ENCODE data around the gene SHC3. TPM values are rescaled to one million over a fixed set of nuclear protein-coding genes. Genes with fewer than 3 reads are reported as not detected.
"Not testable (repeated sequence)": the region's sequence is repeated elsewhere in the genome, so short reads cannot be mapped to it uniquely, and the experiment has no call there.

The SHC3 gene, protein sequence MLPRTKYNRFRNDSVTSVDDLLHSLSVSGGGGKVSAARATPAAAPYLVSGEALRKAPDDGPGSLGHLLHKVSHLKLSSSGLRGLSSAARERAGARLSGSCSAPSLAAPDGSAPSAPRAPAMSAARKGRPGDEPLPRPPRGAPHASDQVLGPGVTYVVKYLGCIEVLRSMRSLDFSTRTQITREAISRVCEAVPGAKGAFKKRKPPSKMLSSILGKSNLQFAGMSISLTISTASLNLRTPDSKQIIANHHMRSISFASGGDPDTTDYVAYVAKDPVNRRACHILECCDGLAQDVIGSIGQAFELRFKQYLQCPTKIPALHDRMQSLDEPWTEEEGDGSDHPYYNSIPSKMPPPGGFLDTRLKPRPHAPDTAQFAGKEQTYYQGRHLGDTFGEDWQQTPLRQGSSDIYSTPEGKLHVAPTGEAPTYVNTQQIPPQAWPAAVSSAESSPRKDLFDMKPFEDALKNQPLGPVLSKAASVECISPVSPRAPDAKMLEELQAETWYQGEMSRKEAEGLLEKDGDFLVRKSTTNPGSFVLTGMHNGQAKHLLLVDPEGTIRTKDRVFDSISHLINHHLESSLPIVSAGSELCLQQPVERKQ
- not detected for total RNA-seq

DNA sequence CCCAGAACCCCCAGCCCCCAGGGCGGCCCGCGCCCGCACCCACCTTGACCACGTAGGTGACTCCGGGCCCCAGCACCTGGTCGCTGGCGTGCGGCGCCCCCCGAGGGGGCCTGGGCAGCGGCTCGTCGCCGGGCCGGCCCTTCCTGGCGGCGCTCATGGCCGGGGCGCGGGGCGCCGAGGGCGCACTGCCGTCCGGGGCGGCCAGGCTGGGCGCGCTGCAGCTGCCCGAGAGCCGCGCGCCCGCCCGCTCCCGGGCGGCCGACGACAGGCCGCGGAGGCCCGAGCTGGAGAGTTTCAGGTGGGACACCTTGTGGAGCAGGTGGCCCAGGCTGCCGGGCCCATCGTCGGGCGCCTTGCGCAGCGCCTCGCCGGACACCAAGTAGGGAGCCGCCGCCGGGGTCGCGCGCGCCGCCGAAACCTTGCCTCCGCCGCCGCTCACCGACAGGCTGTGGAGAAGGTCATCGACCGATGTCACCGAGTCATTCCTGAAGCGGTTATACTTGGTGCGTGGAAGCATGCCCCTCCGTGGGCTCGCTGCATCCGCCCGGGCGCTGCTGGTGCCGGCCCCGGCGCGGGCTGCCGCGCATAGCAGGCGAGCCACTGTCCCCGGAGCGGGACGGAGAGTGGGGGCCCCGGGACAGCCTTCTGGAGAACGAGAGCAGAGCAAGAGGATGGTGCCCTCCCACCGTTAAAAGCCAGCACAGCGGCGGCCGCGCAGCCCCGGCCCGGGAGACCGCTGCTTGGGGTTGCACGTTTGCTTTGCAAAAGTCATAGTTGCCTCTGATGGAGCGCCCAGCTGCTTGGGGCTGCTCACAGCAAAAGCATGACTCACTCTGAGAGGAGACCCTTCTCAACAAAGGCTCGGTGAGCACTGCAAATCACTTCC, at the start of gene SHC3:
Gene SHC3, minus strand, starts transcription at position 875 of the 886 bp plus-strand sequence. Its CDS starts 358 bp downstream, at position 517.
- H3K4me1 Mint-ChIP-seq = peaks cover 19% of the 10 kb centered on the region
- DNase-seq = peak; percentile 10
- peak within 1 kb of the TSS; percentile 53 for H3K4me3 Mint-ChIP-seq
- H3K36me3 Mint-ChIP-seq = no peaks in the 10 kb centered on the region
- no peaks in the 10 kb centered on the region for H3K9me3 Mint-ChIP-seq
- peaks cover 76% of the 10 kb centered on the region for H3K27me3 Mint-ChIP-seq
- no peak within 1 kb of the TSS for H3K27ac Mint-ChIP-seq

DNA sequence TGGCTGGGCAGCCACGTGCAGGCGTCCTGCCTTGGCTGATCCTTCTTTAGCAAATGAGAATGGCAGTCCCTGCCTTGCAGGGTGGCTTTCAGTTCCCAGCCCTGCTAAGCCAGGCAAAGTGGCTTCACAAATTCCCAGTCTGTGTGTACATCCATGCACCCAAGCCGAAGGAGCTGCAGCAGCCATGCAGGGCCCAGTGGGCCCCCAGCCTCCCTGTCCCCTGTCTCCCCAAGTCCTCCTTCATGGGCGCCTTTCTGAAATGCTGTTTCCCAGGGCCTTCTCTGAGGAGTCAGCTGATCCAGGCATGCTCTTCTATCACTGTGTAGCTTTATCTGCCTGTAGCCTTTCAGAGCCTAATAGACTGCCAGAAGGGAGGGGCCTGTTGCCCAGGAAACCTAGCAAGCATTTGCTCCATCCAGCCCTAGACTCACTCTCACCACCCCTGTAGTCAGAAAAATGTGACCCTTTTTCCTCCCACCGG, 47.4 kb upstream of the SHC3 start:
- Mint-ChIP-seq H3K27ac (no peak overlapping the region), H3K27me3 (peaks cover 53% of the 10 kb centered on the region), H3K36me3 (no peaks in the 10 kb centered on the region), H3K4me3 (no peak overlapping the region), H3K4me1 (peaks cover 2% of the 10 kb centered on the region), H3K9me3 (peaks cover under 1% of the 10 kb centered on the region)
- DNase-seq = no peak

DNA sequence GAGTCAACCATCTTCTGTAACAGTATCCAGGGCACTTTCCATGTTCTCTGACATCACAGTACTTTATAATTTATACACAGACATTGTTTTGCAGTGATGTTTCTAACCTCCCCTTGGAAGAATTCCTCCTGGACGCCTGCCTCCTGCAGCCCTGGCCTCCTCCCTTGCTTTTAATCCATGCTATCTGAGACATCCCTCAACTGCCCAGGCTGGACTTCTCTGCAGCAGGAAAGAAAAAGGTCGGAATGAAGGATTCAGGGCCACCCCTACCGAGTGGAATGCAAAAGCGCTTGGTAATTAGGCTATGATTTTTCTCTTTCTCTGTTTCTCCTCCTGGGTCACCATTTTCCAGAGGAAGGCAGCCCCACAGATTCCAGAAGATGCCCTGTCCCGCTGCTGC, 47.0 kb upstream of the SHC3 start:
- Mint-ChIP-seq H3K9me3 (no peaks in the 10 kb centered on the region), H3K27ac (no peak overlapping the region), H3K27me3 (peaks cover 50% of the 10 kb centered on the region), H3K36me3 (no peaks in the 10 kb centered on the region), H3K4me1 (peaks cover 2% of the 10 kb centered on the region), H3K4me3 (no peak overlapping the region)
- no peak for DNase-seq

DNA sequence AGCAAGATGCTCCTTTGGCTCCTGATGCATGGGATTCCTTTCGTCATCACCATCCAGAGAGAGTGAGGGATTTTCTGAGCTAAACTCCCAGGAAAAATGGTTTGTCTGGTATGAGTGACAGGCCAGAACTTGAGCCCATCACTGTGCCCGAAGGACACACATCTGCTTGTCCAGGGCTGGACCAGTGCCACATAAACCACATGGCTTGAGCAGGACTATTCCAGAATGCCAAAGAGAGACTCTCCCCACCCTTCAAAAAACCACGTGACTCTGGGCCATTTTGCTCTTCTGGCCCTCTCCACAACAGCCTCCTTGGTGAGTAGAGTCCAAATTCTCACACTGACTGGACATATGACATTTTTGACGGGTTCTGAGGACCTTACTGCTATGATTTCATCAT, 46.4 kb upstream of the SHC3 start:
- H3K27ac Mint-ChIP-seq = no peak overlapping the region
- no peaks in the 10 kb centered on the region for H3K36me3 Mint-ChIP-seq
- peaks cover 45% of the 10 kb centered on the region for H3K27me3 Mint-ChIP-seq
- H3K9me3 Mint-ChIP-seq = no peaks in the 10 kb centered on the region
- H3K4me3 Mint-ChIP-seq = no peak overlapping the region
- DNase-seq = no peak
- peaks cover 2% of the 10 kb centered on the region for H3K4me1 Mint-ChIP-seq

DNA sequence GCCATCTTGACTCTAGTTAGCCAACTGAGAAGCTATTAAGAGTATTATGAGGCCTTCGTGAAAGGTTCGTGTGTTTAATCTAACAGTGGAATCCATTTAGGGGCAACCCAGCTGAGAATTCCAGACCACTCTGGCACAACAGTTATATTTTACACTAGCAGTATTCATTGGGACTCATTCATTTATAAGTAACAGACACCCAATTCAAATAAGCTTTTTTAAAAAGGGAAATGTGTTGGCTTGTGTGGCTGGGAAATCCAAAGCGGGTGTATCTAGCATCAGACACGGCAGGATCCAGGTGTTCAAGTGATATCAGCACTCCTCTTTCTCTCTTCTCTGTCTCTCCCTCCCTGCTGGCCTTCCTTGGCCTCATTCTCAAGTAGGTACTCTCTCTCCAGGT, 46.0 kb upstream of the SHC3 start:
- H3K4me1 Mint-ChIP-seq = peaks cover 2% of the 10 kb centered on the region
- peaks cover 41% of the 10 kb centered on the region for H3K27me3 Mint-ChIP-seq
- no peaks in the 10 kb centered on the region for H3K9me3 Mint-ChIP-seq
- H3K27ac Mint-ChIP-seq = no peak overlapping the region
- no peak for DNase-seq
- no peaks in the 10 kb centered on the region for H3K36me3 Mint-ChIP-seq
- no peak overlapping the region for H3K4me3 Mint-ChIP-seq

DNA sequence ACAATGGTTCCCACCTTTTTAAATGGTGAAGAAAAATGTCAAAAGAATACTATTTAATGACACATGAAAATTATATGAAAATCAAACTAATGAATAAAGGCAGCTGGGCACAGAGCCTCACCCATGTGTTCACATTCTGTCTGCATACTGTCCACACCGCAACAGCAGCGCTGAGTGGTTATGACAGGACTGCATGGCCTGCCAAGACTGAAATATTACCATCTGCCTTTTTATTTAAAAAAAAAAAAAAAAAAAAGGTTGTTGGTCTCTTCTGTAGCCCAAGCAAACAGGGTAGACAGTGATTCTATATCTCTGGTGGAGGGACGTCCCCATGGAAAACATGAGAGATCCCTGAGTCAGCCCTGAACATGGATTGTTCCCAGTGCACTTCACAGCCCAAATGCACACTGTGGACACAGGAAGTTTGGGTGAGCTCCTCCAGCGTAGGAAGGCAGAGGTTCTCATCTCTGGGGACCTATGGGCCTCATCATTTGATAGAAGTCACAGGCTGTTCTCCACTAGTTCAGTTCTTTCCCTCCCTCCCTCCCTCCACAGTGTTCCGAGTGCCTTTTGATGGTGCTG, 44.9 kb upstream of the SHC3 start:
- Mint-ChIP-seq H3K4me1 (peaks cover 2% of the 10 kb centered on the region), H3K4me3 (no peak overlapping the region), H3K27ac (no peak overlapping the region), H3K27me3 (peaks cover 31% of the 10 kb centered on the region), H3K36me3 (no peaks in the 10 kb centered on the region), H3K9me3 (no peaks in the 10 kb centered on the region)
- no peak for DNase-seq

DNA sequence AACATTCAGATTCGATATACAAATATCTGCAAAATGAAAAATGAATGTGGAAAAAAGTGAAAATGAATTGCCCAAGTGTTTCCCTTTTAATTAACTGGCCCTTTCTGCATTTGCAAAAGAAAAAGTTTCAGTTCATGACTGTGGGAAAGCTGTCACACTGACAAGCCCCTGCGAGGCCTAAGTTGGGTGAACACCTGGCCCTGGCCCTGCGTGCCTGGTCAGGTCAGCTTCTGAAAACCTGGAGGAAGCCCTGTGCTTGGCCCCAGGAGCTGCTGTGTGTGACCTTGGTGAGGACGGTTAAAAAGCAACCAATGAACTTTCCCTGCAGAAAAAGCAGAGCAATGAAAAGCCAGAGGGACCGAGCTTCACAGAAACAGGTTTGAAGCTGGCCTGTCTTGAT, 41.0 kb upstream of the SHC3 start:
- H3K4me1 Mint-ChIP-seq = peaks cover 2% of the 10 kb centered on the region
- no peak for DNase-seq
- H3K27ac Mint-ChIP-seq = no peak overlapping the region
- H3K27me3 Mint-ChIP-seq = peaks cover 5% of the 10 kb centered on the region
- H3K9me3 Mint-ChIP-seq = no peaks in the 10 kb centered on the region
- no peak overlapping the region for H3K4me3 Mint-ChIP-seq
- H3K36me3 Mint-ChIP-seq = no peaks in the 10 kb centered on the region

DNA sequence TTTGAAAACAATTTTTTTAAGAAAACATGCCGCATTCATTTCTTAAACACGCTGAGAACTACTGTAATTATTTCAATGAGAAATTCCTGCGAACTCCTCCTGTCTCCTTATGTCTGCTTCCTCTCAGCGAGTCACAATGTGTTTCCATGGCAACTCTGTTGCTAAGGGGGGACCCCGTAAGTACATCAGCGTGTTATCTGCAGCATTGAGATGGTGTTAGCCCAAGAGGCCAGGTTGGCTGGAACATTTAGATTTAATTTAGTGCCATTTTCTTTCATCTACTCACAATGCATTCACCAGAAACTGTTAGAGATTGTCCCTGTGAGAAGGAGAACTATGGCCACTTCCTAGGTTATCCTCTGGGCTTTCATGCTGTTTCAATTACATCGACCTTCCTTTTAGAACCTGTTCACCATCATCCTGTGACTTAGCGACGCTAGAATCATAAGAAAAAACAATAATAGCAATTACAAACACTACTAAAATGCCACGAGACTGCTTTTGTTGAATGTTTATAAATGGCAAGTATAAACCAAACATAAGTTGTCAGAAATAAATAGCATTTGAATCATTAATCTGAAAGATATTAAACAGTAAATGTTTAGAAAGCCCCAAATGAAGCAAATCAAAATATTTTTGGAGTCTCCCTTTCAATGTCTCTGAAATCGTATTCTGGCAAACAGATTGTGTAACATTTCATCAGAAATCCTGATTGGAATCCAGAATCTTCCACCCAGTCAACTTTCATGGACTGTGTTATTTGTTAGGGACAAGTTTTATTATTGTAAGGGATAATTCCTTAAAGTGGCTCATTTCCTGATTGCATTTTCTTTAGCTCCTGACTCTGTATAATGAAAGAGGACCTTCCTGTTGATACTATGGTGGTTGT, 39.7 kb upstream of the SHC3 start:
- no peaks in the 10 kb centered on the region for H3K36me3 Mint-ChIP-seq
- H3K9me3 Mint-ChIP-seq = no peaks in the 10 kb centered on the region
- H3K4me3 Mint-ChIP-seq = no peak overlapping the region
- peaks cover 2% of the 10 kb centered on the region for H3K4me1 Mint-ChIP-seq
- peaks cover 9% of the 10 kb centered on the region for H3K27me3 Mint-ChIP-seq
- no peak overlapping the region for H3K27ac Mint-ChIP-seq
- DNase-seq = no peak

DNA sequence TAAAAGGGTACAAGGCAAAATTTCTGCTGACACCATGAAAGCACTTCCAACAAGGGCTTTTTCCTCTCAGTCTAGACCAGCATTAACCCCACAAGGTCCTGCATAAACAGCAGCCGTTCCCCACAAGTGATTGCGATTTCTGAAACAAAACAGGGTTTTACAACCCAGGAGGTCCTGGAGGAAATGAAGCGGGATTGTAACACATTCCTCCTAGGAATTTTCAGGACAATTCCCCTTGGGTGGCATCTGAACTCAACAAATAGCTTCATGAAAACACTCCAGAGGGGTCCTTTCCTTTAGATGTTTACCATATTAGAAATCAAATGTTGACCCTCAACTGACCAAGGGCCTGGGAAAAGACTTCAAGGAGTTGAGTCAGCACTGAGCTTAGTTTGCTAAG, 36.7 kb upstream of the SHC3 start:
- H3K9me3 Mint-ChIP-seq = no peaks in the 10 kb centered on the region
- H3K36me3 Mint-ChIP-seq = no peaks in the 10 kb centered on the region
- no peak overlapping the region for H3K27ac Mint-ChIP-seq
- no peaks in the 10 kb centered on the region for H3K4me1 Mint-ChIP-seq
- H3K4me3 Mint-ChIP-seq = no peak overlapping the region
- peaks cover 4% of the 10 kb centered on the region for H3K27me3 Mint-ChIP-seq
- no peak for DNase-seq

DNA sequence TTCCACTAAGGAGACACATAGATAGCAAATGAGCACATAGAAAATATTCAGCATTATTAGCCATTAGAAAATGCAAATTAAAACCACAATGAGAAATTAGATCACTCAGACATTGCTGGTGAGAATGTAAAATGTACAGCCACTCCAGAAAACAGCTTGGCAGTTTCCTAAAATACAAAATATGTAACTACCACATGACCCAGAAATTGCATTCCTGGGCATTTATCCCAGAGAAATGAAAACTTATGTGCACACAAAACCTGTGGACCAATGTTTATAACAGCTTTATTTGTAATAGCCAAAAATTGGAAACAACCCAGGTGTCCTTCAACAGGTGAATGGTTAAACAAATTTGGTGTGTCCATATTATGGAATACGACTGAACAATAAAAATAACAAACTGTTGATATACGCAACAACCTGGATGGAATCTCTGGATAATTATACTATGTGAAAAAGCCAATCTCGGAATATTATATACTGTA, 34.8 kb upstream of the SHC3 start:
- Mint-ChIP-seq H3K4me3 (no peak overlapping the region), H3K27me3 (peaks cover 4% of the 10 kb centered on the region), H3K4me1 (no peaks in the 10 kb centered on the region), H3K9me3 (no peaks in the 10 kb centered on the region), H3K27ac (no peak overlapping the region), H3K36me3 (no peaks in the 10 kb centered on the region)
- DNase-seq = no peak

DNA sequence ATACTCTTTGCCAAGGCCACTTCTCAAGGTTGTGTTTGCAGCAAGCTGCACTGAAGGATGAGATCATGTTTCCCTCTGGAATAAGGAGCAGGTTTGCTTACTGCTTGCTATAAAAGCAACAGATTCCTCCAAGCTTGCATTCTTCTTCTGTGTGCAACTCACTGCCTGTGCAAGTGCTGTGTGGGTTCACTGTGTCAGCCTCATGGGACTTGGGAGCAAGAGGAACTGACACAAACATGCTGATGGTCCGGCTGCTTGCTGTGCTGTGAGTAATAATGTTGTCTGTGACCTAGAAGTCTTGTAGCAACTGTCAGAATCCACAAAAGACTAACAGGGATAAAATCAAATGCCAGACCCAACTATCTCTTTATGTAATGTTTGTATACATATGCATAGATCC, 33.6 kb upstream of the SHC3 start:
- H3K36me3 Mint-ChIP-seq = no peaks in the 10 kb centered on the region
- no peaks in the 10 kb centered on the region for H3K9me3 Mint-ChIP-seq
- peaks cover 4% of the 10 kb centered on the region for H3K27me3 Mint-ChIP-seq
- no peaks in the 10 kb centered on the region for H3K4me1 Mint-ChIP-seq
- H3K4me3 Mint-ChIP-seq = no peak overlapping the region
- H3K27ac Mint-ChIP-seq = no peak overlapping the region
- DNase-seq = no peak

DNA sequence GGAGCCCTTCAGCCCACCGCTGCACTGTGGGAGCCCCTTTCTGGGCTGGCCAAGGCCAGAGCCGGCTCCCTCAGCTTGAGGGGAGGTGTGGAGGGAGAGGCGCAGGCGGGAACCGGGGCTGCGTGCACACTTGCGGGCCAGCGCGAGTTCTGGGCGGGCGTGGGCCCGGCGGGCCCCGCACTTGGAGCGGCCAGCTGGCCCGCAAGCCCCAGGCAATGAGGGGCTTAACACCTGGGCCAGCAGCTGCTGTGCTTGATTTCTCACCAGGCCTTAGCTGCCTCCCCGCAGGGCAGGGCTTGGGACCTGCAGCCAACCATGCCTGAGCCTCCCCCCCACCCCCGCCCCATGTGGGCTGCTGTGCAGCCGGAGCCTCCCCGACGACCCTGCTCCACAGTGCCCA, 30.7 kb upstream of the SHC3 start:
- DNase-seq, H3K27ac Mint-ChIP-seq, H3K27me3 Mint-ChIP-seq, H3K4me3 Mint-ChIP-seq, H3K4me1 Mint-ChIP-seq, H3K36me3 Mint-ChIP-seq, H3K9me3 Mint-ChIP-seq: not testable (repeated sequence)

DNA sequence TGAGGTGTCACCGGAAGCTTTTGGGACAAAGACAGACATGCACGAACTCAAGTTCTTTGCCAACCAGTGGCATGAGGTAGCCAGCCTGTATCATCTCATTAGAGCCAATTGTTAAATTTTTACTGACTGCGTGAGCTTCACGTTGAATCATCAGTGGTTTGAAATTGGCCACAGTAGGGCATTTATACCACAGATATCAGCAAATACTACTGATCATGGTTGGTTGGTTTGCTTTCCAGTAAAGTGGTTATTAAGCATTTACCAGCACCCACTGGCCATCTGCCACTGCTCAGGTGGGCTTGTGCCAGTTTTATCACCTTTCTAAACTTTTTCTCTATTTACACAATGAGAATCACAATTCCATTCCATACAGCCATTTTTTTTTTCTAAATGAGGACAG, 28.4 kb upstream of the SHC3 start:
- DNase-seq = no peak
- Mint-ChIP-seq H3K4me3 (no peak overlapping the region), H3K4me1 (no peaks in the 10 kb centered on the region), H3K36me3 (peaks cover 3% of the 10 kb centered on the region), H3K9me3 (peaks cover 5% of the 10 kb centered on the region), H3K27ac (no peak overlapping the region), H3K27me3 (no peaks in the 10 kb centered on the region)

DNA sequence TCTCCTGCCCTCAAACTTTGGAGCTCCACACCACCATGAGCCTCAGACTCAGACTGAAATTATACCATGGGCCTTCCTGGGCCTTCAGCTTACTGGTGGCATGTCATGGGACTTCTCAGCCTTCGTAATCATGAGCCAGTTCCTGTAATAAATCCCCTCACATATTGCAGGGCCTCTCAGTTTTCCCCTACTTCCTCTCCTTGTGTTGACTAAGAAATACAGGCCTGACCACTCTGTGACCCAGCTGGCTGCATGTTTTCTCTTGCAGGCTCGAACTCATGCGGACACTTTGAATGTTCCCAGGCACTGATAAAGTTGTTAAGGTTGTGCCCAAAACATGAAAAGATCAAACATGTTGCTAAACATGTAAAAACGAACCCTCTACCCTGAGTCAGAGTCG, 26.2 kb upstream of the SHC3 start:
- DNase-seq = no peak
- peaks cover 3% of the 10 kb centered on the region for H3K36me3 Mint-ChIP-seq
- no peaks in the 10 kb centered on the region for H3K4me1 Mint-ChIP-seq
- H3K9me3 Mint-ChIP-seq = peaks cover 5% of the 10 kb centered on the region
- no peak overlapping the region for H3K27ac Mint-ChIP-seq
- H3K27me3 Mint-ChIP-seq = no peaks in the 10 kb centered on the region
- no peak overlapping the region for H3K4me3 Mint-ChIP-seq
